ENCODE results near the gene RPP25. TPM values are rescaled to one million over a fixed set of nuclear protein-coding genes. Genes with fewer than 3 reads are reported as not detected.

RPP25 gene
- total and polyA plus RNA-seq, 2 donors (not counting 1 experiment from before 2014, with no cell fraction given): 0.50 to 1.00 TPM

- TF ChIP-seq CTCF (conservative IDR thresholded peaks at IDR 0.05 in 1 of 2, IDR thresholded peaks at IDR 0.05 in 1 of 2; ENCODE audit: low read depth in 1 of 2, low read length in 2 of 2) (no peak), EZH2 (IDR thresholded peaks at IDR 0.05; ENCODE audit: low read length, missing control alignments) (no peak)
- H3K4me2 ChIP-seq (ENCODE audit: extremely low read depth, insufficient read depth, low read length): no peak overlapping the region
- no peak overlapping the region for H3K9ac ChIP-seq (ENCODE audit: insufficient read depth, low read length)
- no peaks in the 10 kb centered on the region for H3K79me2 ChIP-seq (ENCODE audit: control insufficient read depth, insufficient read depth, low read length)
- H3K27me3 ChIP-seq (ENCODE audit: control insufficient read depth, insufficient read depth, low read length): no peaks in the 10 kb centered on the region
- no peak overlapping the region for H3K27ac ChIP-seq (ENCODE audit: insufficient read depth, low read length)
- no peak overlapping the region for H3K4me3 ChIP-seq (replicated peaks in 1 of 4; ENCODE audit: control extremely low read depth in 1 of 4, insufficient read depth in 1 of 4, low read depth in 3 of 4, low read length in 4 of 4)
- no peaks in the 10 kb centered on the region for H3K36me3 ChIP-seq (ENCODE audit: control insufficient read depth, insufficient read depth, low read length)
- no peak overlapping the region for H2AFZ ChIP-seq (ENCODE audit: low read length)
- no peaks in the 10 kb centered on the region for H3K4me1 ChIP-seq (ENCODE audit: control insufficient read depth, extremely low read depth, insufficient read depth, low read length)
- no peak for DNase-seq (ENCODE audit: low read depth in 2 of 2)
- no peaks in the 10 kb centered on the region for H4K20me1 ChIP-seq (ENCODE audit: control insufficient read depth, extremely low read depth, insufficient read depth, low read length)
- H3K9me3 ChIP-seq (ENCODE audit: control insufficient read depth, insufficient read depth, low read depth, low read length): no peaks in the 10 kb centered on the region
Measured at GRCh38 chr15:74978077-74978476, 21.5 kb upstream of the RPP25 start.

- no peak overlapping the region for H3K27ac ChIP-seq (ENCODE audit: insufficient read depth, low read length)
- H3K4me3 ChIP-seq (replicated peaks in 1 of 4; ENCODE audit: control extremely low read depth in 1 of 4, insufficient read depth in 1 of 4, low read depth in 3 of 4, low read length in 4 of 4): no peak overlapping the region
- no peaks in the 10 kb centered on the region for H4K20me1 ChIP-seq (ENCODE audit: control insufficient read depth, extremely low read depth, insufficient read depth, low read length)
- H3K79me2 ChIP-seq (ENCODE audit: control insufficient read depth, insufficient read depth, low read length): no peaks in the 10 kb centered on the region
- H3K9ac ChIP-seq (ENCODE audit: insufficient read depth, low read length): no peak overlapping the region
- TF ChIP-seq CTCF (conservative IDR thresholded peaks at IDR 0.05 in 1 of 2, IDR thresholded peaks at IDR 0.05 in 1 of 2; ENCODE audit: low read depth in 1 of 2, low read length in 2 of 2): no peak
- no peak for TF ChIP-seq EZH2 (IDR thresholded peaks at IDR 0.05; ENCODE audit: low read length, missing control alignments)
- H3K9me3 ChIP-seq (ENCODE audit: control insufficient read depth, insufficient read depth, low read depth, low read length): no peaks in the 10 kb centered on the region
- no peak overlapping the region for H3K4me2 ChIP-seq (ENCODE audit: extremely low read depth, insufficient read depth, low read length)
- no peak for DNase-seq (ENCODE audit: low read depth in 2 of 2)
- no peaks in the 10 kb centered on the region for H3K27me3 ChIP-seq (ENCODE audit: control insufficient read depth, insufficient read depth, low read length)
- H3K36me3 ChIP-seq (ENCODE audit: control insufficient read depth, insufficient read depth, low read length): no peaks in the 10 kb centered on the region
- H2AFZ ChIP-seq (ENCODE audit: low read length): no peak overlapping the region
- no peaks in the 10 kb centered on the region for H3K4me1 ChIP-seq (ENCODE audit: control insufficient read depth, extremely low read depth, insufficient read depth, low read length)
Measured at GRCh38 chr15:74977599-74977998, 21.0 kb upstream of the RPP25 start.

- no peak overlapping the region for H3K27ac ChIP-seq (ENCODE audit: insufficient read depth, low read length)
- H3K4me2 ChIP-seq (ENCODE audit: extremely low read depth, insufficient read depth, low read length): no peak overlapping the region
- H3K79me2 ChIP-seq (ENCODE audit: control insufficient read depth, insufficient read depth, low read length): no peaks in the 10 kb centered on the region
- H4K20me1 ChIP-seq (ENCODE audit: control insufficient read depth, extremely low read depth, insufficient read depth, low read length): no peaks in the 10 kb centered on the region
- DNase-seq (ENCODE audit: low read depth in 2 of 2): no peak
- TF ChIP-seq EZH2 (IDR thresholded peaks at IDR 0.05; ENCODE audit: low read length, missing control alignments) (no peak), CTCF (conservative IDR thresholded peaks at IDR 0.05 in 1 of 2, IDR thresholded peaks at IDR 0.05 in 1 of 2; ENCODE audit: low read depth in 1 of 2, low read length in 2 of 2) (peak in 1 of 2 donors; percentile 7)
- H3K36me3 ChIP-seq (ENCODE audit: control insufficient read depth, insufficient read depth, low read length): no peaks in the 10 kb centered on the region
- H3K27me3 ChIP-seq (ENCODE audit: control insufficient read depth, insufficient read depth, low read length): no peaks in the 10 kb centered on the region
- no peak overlapping the region for H3K4me3 ChIP-seq (replicated peaks in 1 of 4; ENCODE audit: control extremely low read depth in 1 of 4, insufficient read depth in 1 of 4, low read depth in 3 of 4, low read length in 4 of 4)
- no peak overlapping the region for H2AFZ ChIP-seq (ENCODE audit: low read length)
- H3K9ac ChIP-seq (ENCODE audit: insufficient read depth, low read length): no peak overlapping the region
- no peaks in the 10 kb centered on the region for H3K4me1 ChIP-seq (ENCODE audit: control insufficient read depth, extremely low read depth, insufficient read depth, low read length)
- H3K9me3 ChIP-seq (ENCODE audit: control insufficient read depth, insufficient read depth, low read depth, low read length): no peaks in the 10 kb centered on the region
Measured at GRCh38 chr15:74976159-74976558, 19.6 kb upstream of the RPP25 start.
